DND-41 (cell line): ENCODE data around the gene ADAMTSL4.
A peak's percentile ranks its signal among the peaks of the same experiment; 100 is the strongest.

Source experiments
- ATAC-seq: fragments of 200-7000 bp; cut with Tn5 transposase; 3 replicates; pipeline ENCODE4 v1.9.1; 2021; ENCODE audit warnings: low read depth; ENCODE audit not compliant: insufficient read depth
- DNase-seq: peaks from one replicate; pipeline ENCODE4 v3.0.0-alpha.2; 2020
- H2AFZ ChIP-seq: 2 replicates; pipeline ENCODE4 v1.6.0; 2012; ENCODE audit warnings: low read depth, low read length
- H3K27ac ChIP-seq: 2 replicates; pipeline ENCODE4 v1.5.1; 2012; ENCODE audit warnings: low read length, inconsistent platforms
- H3K27me3 ChIP-seq: fragments of 200-600 bp; sonication (generic); 2 replicates; pipeline ENCODE4 v1.6.0; 2012; ENCODE audit warnings: low read length, mild to moderate bottlenecking, inconsistent platforms; ENCODE audit not compliant: insufficient read depth, poor library complexity
- H3K36me3 ChIP-seq: 2 replicates; pipeline ENCODE4 v1.5.1; 2012; ENCODE audit warnings: low read length, inconsistent platforms; ENCODE audit not compliant: insufficient read depth
- H3K4me1 ChIP-seq: 2 replicates; pipeline ENCODE4 v1.5.1; 2012; ENCODE audit warnings: mild to moderate bottlenecking, low read length; ENCODE audit not compliant: insufficient read depth
- H3K4me2 ChIP-seq: 2 replicates; pipeline ENCODE4 v1.6.0; 2012; ENCODE audit warnings: mild to moderate bottlenecking, moderate library complexity, low read length, inconsistent platforms; ENCODE audit not compliant: insufficient read depth
- H3K4me3 ChIP-seq, 2 experiments: fragments of 200-600 bp in 1 of 2; shearing (Covaris generic) in 1 of 2; 2 replicates each; pipeline ENCODE4 v1.5.1; 2012 to 2016; ENCODE audit warnings: inconsistent platforms in 2 of 2, low read length in 2 of 2, mild to moderate bottlenecking in 2 of 2, low read depth in 1 of 2, moderate library complexity in 1 of 2
- H3K79me2 ChIP-seq: 2 replicates; pipeline ENCODE4 v1.6.0; 2012; ENCODE audit warnings: low read length, inconsistent platforms; ENCODE audit not compliant: insufficient read depth
- H3K9ac ChIP-seq: 2 replicates; pipeline ENCODE4 v1.6.0; 2012; ENCODE audit warnings: low read depth, mild to moderate bottlenecking, inconsistent platforms, low read length, moderate library complexity
- H3K9me3 ChIP-seq: 2 replicates; pipeline ENCODE4 v1.5.1; 2012; ENCODE audit warnings: low read length, moderate library complexity, mild to moderate bottlenecking, inconsistent platforms; ENCODE audit not compliant: insufficient read depth, severe bottlenecking
- H4K20me1 ChIP-seq: 2 replicates; pipeline ENCODE4 v1.6.0; 2012; ENCODE audit warnings: low read length; ENCODE audit not compliant: insufficient read depth
- EZH2 ChIP-seq: IDR thresholded peaks from 3 replicates; pipeline ENCODE4 v1.6.1; 2012; ENCODE audit warnings: borderline replicate concordance, low read depth, mild to moderate bottlenecking, moderate library complexity, low read length, inconsistent platforms; ENCODE audit not compliant: severe bottlenecking
- TF ChIP-seq, protein P1 (sequence below): IDR thresholded peaks from 2 replicates; pipeline ENCODE4 v1.5.1; 2012; ENCODE audit warnings: borderline replicate concordance, low read length, moderate library complexity, mild to moderate bottlenecking; ENCODE audit not compliant: poor library complexity, severe bottlenecking; ENCODE audit errors: extremely low read depth

Gene ADAMTSL4

GRCh38 chr1:150560011-150560438 lies 10.8 kb downstream of the ADAMTSL4 start:
- H3K4me3 ChIP-seq, result no peak overlapping the region
- DNase-seq (peak; percentile 68), ATAC-seq (peak; percentile 29; the same call in 1 of the 3 replicates)
- H3K4me2 ChIP-seq, result no peak overlapping the region
- no peak overlapping the region for H3K27ac ChIP-seq
- H3K9ac ChIP-seq, result no peak overlapping the region
- no peaks in the 10 kb centered on the region for H4K20me1 ChIP-seq
- peaks cover 12% of the 10 kb centered on the region for H3K79me2 ChIP-seq
- no peak for TF ChIP-seq EZH2
- TF ChIP-seq, protein P1, sequence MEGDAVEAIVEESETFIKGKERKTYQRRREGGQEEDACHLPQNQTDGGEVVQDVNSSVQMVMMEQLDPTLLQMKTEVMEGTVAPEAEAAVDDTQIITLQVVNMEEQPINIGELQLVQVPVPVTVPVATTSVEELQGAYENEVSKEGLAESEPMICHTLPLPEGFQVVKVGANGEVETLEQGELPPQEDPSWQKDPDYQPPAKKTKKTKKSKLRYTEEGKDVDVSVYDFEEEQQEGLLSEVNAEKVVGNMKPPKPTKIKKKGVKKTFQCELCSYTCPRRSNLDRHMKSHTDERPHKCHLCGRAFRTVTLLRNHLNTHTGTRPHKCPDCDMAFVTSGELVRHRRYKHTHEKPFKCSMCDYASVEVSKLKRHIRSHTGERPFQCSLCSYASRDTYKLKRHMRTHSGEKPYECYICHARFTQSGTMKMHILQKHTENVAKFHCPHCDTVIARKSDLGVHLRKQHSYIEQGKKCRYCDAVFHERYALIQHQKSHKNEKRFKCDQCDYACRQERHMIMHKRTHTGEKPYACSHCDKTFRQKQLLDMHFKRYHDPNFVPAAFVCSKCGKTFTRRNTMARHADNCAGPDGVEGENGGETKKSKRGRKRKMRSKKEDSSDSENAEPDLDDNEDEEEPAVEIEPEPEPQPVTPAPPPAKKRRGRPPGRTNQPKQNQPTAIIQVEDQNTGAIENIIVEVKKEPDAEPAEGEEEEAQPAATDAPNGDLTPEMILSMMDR, result peak; percentile 94
- peaks cover 34% of the 10 kb centered on the region for H3K4me1 ChIP-seq
- no peaks in the 10 kb centered on the region for H3K9me3 ChIP-seq
- no peaks in the 10 kb centered on the region for H3K27me3 ChIP-seq
- H2AFZ ChIP-seq, result no peak overlapping the region
- no peaks in the 10 kb centered on the region for H3K36me3 ChIP-seq

- Histone ChIP-seq H3K27me3 (no peaks in the 10 kb centered on the region), H3K36me3 (no peaks in the 10 kb centered on the region), H3K4me1 (peaks cover 34% of the 10 kb centered on the region), H3K4me2 (peak overlapping the region; percentile 85), H3K9ac (peak overlapping the region; percentile 80), H3K4me3 (peak overlapping the region; percentile 42 to 74), H3K79me2 (peaks cover 14% of the 10 kb centered on the region), H4K20me1 (no peaks in the 10 kb centered on the region), H2AFZ (peak overlapping the region; percentile 85), H3K9me3 (no peaks in the 10 kb centered on the region), H3K27ac (peak overlapping the region; percentile 88)
- DNase-seq (peak; percentile 81), ATAC-seq (peak; percentile 68)
- no peak for TF ChIP-seq EZH2
- TF ChIP-seq, protein P1, result peak; percentile 94
These were observed 11.5 kb downstream of the ADAMTSL4 start for GRCh38 chr1:150560576-150561253.

- ATAC-seq (peak; percentile 62), DNase-seq (peak; percentile 65)
These were observed 12.2 kb downstream of the ADAMTSL4 start for GRCh38 chr1:150561254-150561973.

More at GRCh38 chr1:150561254-150561973, 12.2 kb downstream of the ADAMTSL4 start:
- Histone ChIP-seq H3K9me3 (no peaks in the 10 kb centered on the region), H3K4me2 (peak overlapping the region; percentile 85), H3K27ac (peak overlapping the region; percentile 88), H3K9ac (peak overlapping the region; percentile 80), H3K79me2 (peaks cover 20% of the 10 kb centered on the region), H3K4me3 (peak overlapping the region; percentile 42 to 74), H2AFZ (peak overlapping the region; percentile 85), H3K4me1 (peaks cover 38% of the 10 kb centered on the region), H4K20me1 (no peaks in the 10 kb centered on the region), H3K27me3 (no peaks in the 10 kb centered on the region), H3K36me3 (no peaks in the 10 kb centered on the region)
- TF ChIP-seq, protein P1, result no peak
- no peak for TF ChIP-seq EZH2
